OCI-LY7 (cell line): Measurements from ENCODE around the gene RBM26.

Source experiments
- CTCF ChIP-seq: fragments of 200-600 bp; sonication (generic); conservative IDR thresholded peaks from 2 replicates; pipeline ENCODE4 v1.5.1; 2014; ENCODE audit warnings: mild to moderate bottlenecking, antibody characterized with exemption, low read length, moderate library complexity, mixed read lengths
- EZH2phosphoT487 ChIP-seq: fragments of 200-600 bp; sonication (generic); IDR thresholded peaks from 2 replicates; pipeline ENCODE4 v1.6.1; 2018; ENCODE audit warnings: low read depth, borderline replicate concordance, mild to moderate bottlenecking, mixed run types, antibody characterized with exemption, low read length, moderate library complexity, mixed read lengths

- TF ChIP-seq CTCF (peak; percentile 32; the same call in 1 of the 2 replicates), EZH2phosphoT487 (no peak)
Observed at GRCh38 chr13:79401259-79402070, 4.6 kb downstream of the RBM26 start.
